ENCODE measurements around the gene CCDC90B. TPM values are rescaled to one million over a fixed set of nuclear protein-coding genes. Genes with fewer than 3 reads are reported as not detected.

Gene CCDC90B
- total RNA-seq, 2 experiments from 2014 or later = 23.5 to 25.7 TPM

DNA sequence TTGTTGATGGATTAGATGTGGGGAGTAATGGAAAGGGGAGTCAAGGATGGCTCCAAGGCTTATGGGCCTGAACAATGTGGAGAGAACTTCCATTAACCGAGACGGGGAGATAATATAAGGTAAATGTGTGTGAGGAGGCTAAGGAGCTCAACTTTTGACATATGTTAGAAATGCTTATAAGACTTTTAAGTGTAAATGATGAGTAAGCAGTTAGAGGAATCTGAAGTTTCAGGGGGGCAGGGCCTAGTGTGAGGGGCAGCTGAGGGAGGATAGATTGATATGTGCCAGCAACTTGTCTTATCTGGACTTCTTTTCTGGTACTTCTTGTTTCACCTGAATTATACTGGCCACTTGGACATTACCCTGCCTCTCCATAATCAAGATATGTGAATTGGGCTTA lies 62.7 kb downstream of the CCDC90B start:
- H3K4me3 Mint-ChIP-seq = no peak overlapping the region
- H3K9me3 Mint-ChIP-seq = no peaks in the 10 kb centered on the region
- no peaks in the 10 kb centered on the region for H3K4me1 Mint-ChIP-seq (ENCODE audit: low read depth)
- Histone ChIP-seq H3K36me3 (ENCODE audit: insufficient read depth, low read length) (no peaks in the 10 kb centered on the region), H3K27ac (ENCODE audit: low read depth in 1 of 2, low read length in 2 of 2) (no peak overlapping the region), H3K4me3 (ENCODE audit: low read length) (no peak overlapping the region), H3K27me3 (ENCODE audit: control insufficient read depth in 1 of 2, insufficient read depth in 2 of 2, low read length in 2 of 2) (no peaks in the 10 kb centered on the region), H3K4me1 (ENCODE audit: insufficient read depth, low read length) (no peaks in the 10 kb centered on the region), H3K9me3 (ENCODE audit: control insufficient read depth in 1 of 2, insufficient read depth in 1 of 2, low read length in 2 of 2) (no peaks in the 10 kb centered on the region)
- no peak overlapping the region for H3K27ac Mint-ChIP-seq
- H3K36me3 Mint-ChIP-seq (ENCODE audit: low read depth) = no peaks in the 10 kb centered on the region
- TF ChIP-seq, protein P1, sequence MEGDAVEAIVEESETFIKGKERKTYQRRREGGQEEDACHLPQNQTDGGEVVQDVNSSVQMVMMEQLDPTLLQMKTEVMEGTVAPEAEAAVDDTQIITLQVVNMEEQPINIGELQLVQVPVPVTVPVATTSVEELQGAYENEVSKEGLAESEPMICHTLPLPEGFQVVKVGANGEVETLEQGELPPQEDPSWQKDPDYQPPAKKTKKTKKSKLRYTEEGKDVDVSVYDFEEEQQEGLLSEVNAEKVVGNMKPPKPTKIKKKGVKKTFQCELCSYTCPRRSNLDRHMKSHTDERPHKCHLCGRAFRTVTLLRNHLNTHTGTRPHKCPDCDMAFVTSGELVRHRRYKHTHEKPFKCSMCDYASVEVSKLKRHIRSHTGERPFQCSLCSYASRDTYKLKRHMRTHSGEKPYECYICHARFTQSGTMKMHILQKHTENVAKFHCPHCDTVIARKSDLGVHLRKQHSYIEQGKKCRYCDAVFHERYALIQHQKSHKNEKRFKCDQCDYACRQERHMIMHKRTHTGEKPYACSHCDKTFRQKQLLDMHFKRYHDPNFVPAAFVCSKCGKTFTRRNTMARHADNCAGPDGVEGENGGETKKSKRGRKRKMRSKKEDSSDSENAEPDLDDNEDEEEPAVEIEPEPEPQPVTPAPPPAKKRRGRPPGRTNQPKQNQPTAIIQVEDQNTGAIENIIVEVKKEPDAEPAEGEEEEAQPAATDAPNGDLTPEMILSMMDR (IDR thresholded peaks at IDR 0.05) = no peak
- ATAC-seq (ENCODE audit: poor library complexity) (no peak), DNase-seq (no peak)
- ChIA-PET POLR2A (no interaction called here), CTCF (interaction anchor here (1.2 to 1.6 kb wide), 2 partner anchors 15 to 129 kb away, joined by 3 read pairs; no protein-coding TSS in a partner anchor)
- intact Hi-C loops (cut with DNase I, micrococcal nuclease) = no loop called here
- H3K27me3 Mint-ChIP-seq = no peaks in the 10 kb centered on the region

DNA sequence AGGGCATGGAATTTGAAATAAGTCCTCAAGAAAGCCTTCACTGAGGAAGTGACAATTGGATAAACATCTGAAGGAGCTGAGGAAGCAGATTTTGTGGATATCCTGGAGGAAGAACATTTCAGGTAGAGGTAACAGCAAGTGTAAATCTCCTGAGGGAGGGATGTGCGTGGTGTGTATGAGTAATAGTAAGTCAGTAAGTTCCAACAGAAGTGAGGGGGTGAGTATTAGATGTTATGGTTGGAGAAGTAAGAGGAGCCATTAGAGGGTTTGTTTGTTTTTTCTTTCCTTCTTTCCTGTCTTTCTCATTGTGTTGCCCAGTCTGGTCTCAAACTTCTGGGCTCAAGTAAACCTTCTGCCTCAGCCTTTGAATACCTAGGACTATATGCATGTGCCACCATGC lies 63.7 kb downstream of the CCDC90B start:
- CTCF ChIA-PET = interaction anchor here (1.2 kb wide), 1 partner anchor 128 kb away, joined by 3 read pairs; no protein-coding TSS in a partner anchor
- no peaks in the 10 kb centered on the region for H3K4me1 ChIP-seq (ENCODE audit: insufficient read depth, low read length)
- intact Hi-C loops (cut with DNase I, micrococcal nuclease) = no loop called here
- Mint-ChIP-seq H3K4me1 (ENCODE audit: low read depth) (no peaks in the 10 kb centered on the region), H3K9me3 (no peaks in the 10 kb centered on the region), H3K27ac (no peak overlapping the region), H3K27me3 (no peaks in the 10 kb centered on the region), H3K4me3 (no peak overlapping the region), H3K36me3 (ENCODE audit: low read depth) (no peaks in the 10 kb centered on the region)
- DNase-seq (no peak), ATAC-seq (ENCODE audit: poor library complexity) (no peak)
- H3K27ac ChIP-seq (ENCODE audit: low read depth in 1 of 2, low read length in 2 of 2) = no peak overlapping the region
- TF ChIP-seq, protein P1 (IDR thresholded peaks at IDR 0.05) = no peak
- no peaks in the 10 kb centered on the region for H3K9me3 ChIP-seq (ENCODE audit: control insufficient read depth in 1 of 2, insufficient read depth in 1 of 2, low read length in 2 of 2)
- no peaks in the 10 kb centered on the region for H3K27me3 ChIP-seq (ENCODE audit: control insufficient read depth in 1 of 2, insufficient read depth in 2 of 2, low read length in 2 of 2)
- POLR2A ChIA-PET = no interaction called here
- no peaks in the 10 kb centered on the region for H3K36me3 ChIP-seq (ENCODE audit: insufficient read depth, low read length)
- no peak overlapping the region for H3K4me3 ChIP-seq (ENCODE audit: low read length)

DNA sequence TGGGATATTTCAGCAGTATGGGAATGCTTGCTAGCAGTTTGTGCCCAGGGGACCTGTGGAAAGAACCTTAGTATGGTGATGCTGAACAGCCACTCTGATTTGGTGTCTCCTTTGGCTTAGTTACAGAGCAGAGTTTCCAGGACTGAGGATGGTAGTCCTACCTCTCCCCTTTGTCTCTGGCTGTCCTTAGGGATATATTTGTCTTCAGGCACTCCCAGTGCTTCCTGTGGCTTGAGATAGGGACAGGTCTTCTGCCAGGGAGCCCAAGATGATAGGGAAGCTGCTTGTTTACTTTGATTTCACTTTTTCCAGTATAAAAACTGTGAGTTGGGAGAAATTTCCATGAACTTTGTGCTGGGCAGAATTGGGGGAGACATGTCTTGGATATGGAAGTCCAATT lies 64.5 kb downstream of the CCDC90B start:
- Mint-ChIP-seq H3K36me3 (ENCODE audit: low read depth) (no peaks in the 10 kb centered on the region), H3K4me3 (no peak overlapping the region), H3K27ac (no peak overlapping the region), H3K27me3 (no peaks in the 10 kb centered on the region), H3K4me1 (ENCODE audit: low read depth) (no peaks in the 10 kb centered on the region), H3K9me3 (no peaks in the 10 kb centered on the region)
- Histone ChIP-seq H3K27me3 (ENCODE audit: control insufficient read depth in 1 of 2, insufficient read depth in 2 of 2, low read length in 2 of 2) (no peaks in the 10 kb centered on the region), H3K36me3 (ENCODE audit: insufficient read depth, low read length) (no peaks in the 10 kb centered on the region), H3K27ac (ENCODE audit: low read depth in 1 of 2, low read length in 2 of 2) (no peak overlapping the region), H3K4me1 (ENCODE audit: insufficient read depth, low read length) (no peaks in the 10 kb centered on the region), H3K9me3 (ENCODE audit: control insufficient read depth in 1 of 2, insufficient read depth in 1 of 2, low read length in 2 of 2) (no peaks in the 10 kb centered on the region), H3K4me3 (ENCODE audit: low read length) (no peak overlapping the region)
- DNase-seq (no peak), ATAC-seq (ENCODE audit: poor library complexity) (no peak)
- ChIA-PET CTCF (no interaction called here), POLR2A (no interaction called here)
- TF ChIP-seq, protein P1 (IDR thresholded peaks at IDR 0.05) = no peak
- intact Hi-C loops (cut with DNase I, micrococcal nuclease) = no loop called here

Measured in CD4-positive, alpha-beta T cell (primary cell).